HEK293T (cell line): Measurements from ENCODE around the gene MPO.

Experiments used
- BHLHE40 ChIP-seq: fragments of 450-650 bp; IDR thresholded peaks from 2 replicates; pipeline ENCODE4 v1.6.1; 2016; ENCODE audit warnings: mild to moderate bottlenecking, moderate library complexity, borderline replicate concordance
- CTBP1 ChIP-seq: fragments of 450-650 bp; IDR thresholded peaks from 2 replicates; pipeline ENCODE4 v1.6.1; 2016; ENCODE audit warnings: borderline replicate concordance
- ELF4 ChIP-seq: fragments of 450-650 bp; IDR thresholded peaks from 2 replicates; pipeline ENCODE4 v1.6.1; 2017; ENCODE audit warnings: antibody characterized with exemption
- FOXA1 ChIP-seq: fragments of 450-650 bp; IDR thresholded peaks from 2 replicates; pipeline ENCODE4 v1.6.1; 2016; ENCODE audit warnings: mild to moderate bottlenecking
- FOXK2 ChIP-seq: fragments of 450-650 bp; IDR thresholded peaks from 2 replicates; pipeline ENCODE4 v1.6.1; 2016; ENCODE audit warnings: mild to moderate bottlenecking
- FOXM1 ChIP-seq: fragments of 450-650 bp; IDR thresholded peaks from 2 replicates; pipeline ENCODE4 v1.6.1; 2017; ENCODE audit warnings: mild to moderate bottlenecking, borderline replicate concordance
- HDGF ChIP-seq: fragments of 450-650 bp; IDR thresholded peaks from 2 replicates; pipeline ENCODE4 v1.6.1; 2017; ENCODE audit warnings: antibody characterized with exemption, borderline replicate concordance
- L3MBTL2 ChIP-seq: fragments of 450-650 bp; conservative IDR thresholded peaks from 2 replicates; pipeline ENCODE4 v1.6.1; 2016; ENCODE audit warnings: mild to moderate bottlenecking
- PKNOX1 ChIP-seq: fragments of 450-650 bp; IDR thresholded peaks from 2 replicates; pipeline ENCODE4 v1.6.1; 2016
- SP1 ChIP-seq: fragments of 450-650 bp; IDR thresholded peaks from 2 replicates; pipeline ENCODE4 v1.6.1; 2017
- SUZ12 ChIP-seq: fragments of 450-650 bp; IDR thresholded peaks from 2 replicates; pipeline ENCODE4 v1.6.1; 2016; ENCODE audit warnings: mild to moderate bottlenecking
- TARDBP ChIP-seq: fragments of 450-650 bp; IDR thresholded peaks from 2 replicates; pipeline ENCODE4 v1.6.1; 2016
- ZNF384 ChIP-seq: fragments of 450-650 bp; IDR thresholded peaks from 2 replicates; pipeline ENCODE4 v1.6.1; 2016

- TF ChIP-seq PKNOX1, result no peak
- TF ChIP-seq BHLHE40, result no peak
- TF ChIP-seq ELF4, result no peak
- TF ChIP-seq SP1, result no peak
- TF ChIP-seq L3MBTL2, result no peak
- TF ChIP-seq TARDBP, result no peak
- TF ChIP-seq SUZ12, result no peak
- TF ChIP-seq FOXM1, result no peak
- no peak for TF ChIP-seq ZNF384
- no peak for TF ChIP-seq FOXA1
- no peak for TF ChIP-seq FOXK2
- no peak for TF ChIP-seq CTBP1
- no peak for TF ChIP-seq HDGF
Observed at GRCh38 chr17:58308173-58308984, 27.6 kb upstream of the MPO start.
